Ishikawa (cell line): Measurements from ENCODE around the gene CALN1.

Experiments
- CEBPB ChIP-seq: IDR thresholded peaks from 2 replicates; pipeline ENCODE4 v1.6.1; 2012
- CREB1 ChIP-seq: IDR thresholded peaks from 2 replicates; pipeline ENCODE4 v1.6.1; 2012; ENCODE audit warnings: low read depth
- EGR1 ChIP-seq: IDR thresholded peaks from 2 replicates; pipeline ENCODE4 v1.6.1; 2012
- EP300 ChIP-seq: IDR thresholded peaks from 2 replicates; pipeline ENCODE4 v1.6.1; 2012; ENCODE audit warnings: borderline replicate concordance
- FOXM1 ChIP-seq: IDR thresholded peaks from 2 replicates; pipeline ENCODE4 v1.6.1; 2012; ENCODE audit warnings: low read depth, borderline replicate concordance
- MAX ChIP-seq: IDR thresholded peaks from 2 replicates; pipeline ENCODE4 v1.6.1; 2012
- RAD21 ChIP-seq: IDR thresholded peaks from 2 replicates; pipeline ENCODE4 v1.6.1; 2012; ENCODE audit warnings: low read depth
- TAF1 ChIP-seq: IDR thresholded peaks from 2 replicates; pipeline ENCODE4 v1.6.1; 2012; ENCODE audit warnings: low read depth, mild to moderate bottlenecking
- TCF12 ChIP-seq: IDR thresholded peaks from 2 replicates; pipeline ENCODE4 v1.6.1; 2012; ENCODE audit warnings: low read depth
- USF1 ChIP-seq: IDR thresholded peaks from 2 replicates; pipeline ENCODE4 v1.6.1; 2012
- YY1 ChIP-seq: IDR thresholded peaks from 2 replicates; pipeline ENCODE4 v1.6.1; 2012; ENCODE audit warnings: low read depth

- no peak for TF ChIP-seq MAX
- no peak for TF ChIP-seq YY1
- TF ChIP-seq RAD21: no peak
- no peak for TF ChIP-seq CREB1
- TF ChIP-seq TAF1: no peak
- no peak for TF ChIP-seq FOXM1
- TF ChIP-seq USF1: no peak
- TF ChIP-seq CEBPB: no peak
- no peak for TF ChIP-seq TCF12
- TF ChIP-seq EP300: no peak
- no peak for TF ChIP-seq EGR1
Observed at GRCh38 chr7:72235351-72235750, 176.8 kb downstream of the CALN1 start.
